Measurements from ENCODE around the gene TMEM242.

Gene TMEM242

GRCh38 chr6:157280157-157280556, 43.2 kb downstream of the TMEM242 start:
- in situ Hi-C loops (cut with MboI; ENCODE audit: low pct_unique_long_range_greater_than_20kb, low sequenced_read_pairs, unreplicated experiment), result no loop called here
- no peak for TF ChIP-seq CTCF (IDR thresholded peaks at IDR 0.05; ENCODE audit: extremely low read depth, insufficient read depth, missing control alignments)
- DNase-seq (ENCODE audit: low spot score), result no peak

GRCh38 chr6:157278171-157278570, 45.1 kb downstream of the TMEM242 start:
- in situ Hi-C loops (cut with MboI; ENCODE audit: low pct_unique_long_range_greater_than_20kb, low sequenced_read_pairs, unreplicated experiment), result no loop called here
- no peak for DNase-seq (ENCODE audit: low spot score)
- no peak for TF ChIP-seq CTCF (IDR thresholded peaks at IDR 0.05; ENCODE audit: extremely low read depth, insufficient read depth, missing control alignments)

- no peak for DNase-seq (ENCODE audit: low spot score)
- TF ChIP-seq CTCF (IDR thresholded peaks at IDR 0.05; ENCODE audit: extremely low read depth, insufficient read depth, missing control alignments), result no peak
- in situ Hi-C loops (cut with MboI; ENCODE audit: low pct_unique_long_range_greater_than_20kb, low sequenced_read_pairs, unreplicated experiment), result no loop called here
Measured at GRCh38 chr6:157276731-157277130, 46.6 kb downstream of the TMEM242 start.

GRCh38 chr6:157276134-157276532, 47.2 kb downstream of the TMEM242 start:
- DNase-seq (ENCODE audit: low spot score), result no peak
- no peak for TF ChIP-seq CTCF (IDR thresholded peaks at IDR 0.05; ENCODE audit: extremely low read depth, insufficient read depth, missing control alignments)
- in situ Hi-C loops (cut with MboI; ENCODE audit: low pct_unique_long_range_greater_than_20kb, low sequenced_read_pairs, unreplicated experiment), result no loop called here

GRCh38 chr6:157274471-157275226, 48.7 kb downstream of the TMEM242 start:
- in situ Hi-C loops (cut with MboI; ENCODE audit: low pct_unique_long_range_greater_than_20kb, low sequenced_read_pairs, unreplicated experiment), result no loop called here
- peak; percentile 97 for DNase-seq (ENCODE audit: low spot score)

GRCh38 chr6:157273756-157274470, 49.4 kb downstream of the TMEM242 start:
- in situ Hi-C loops (cut with MboI; ENCODE audit: low pct_unique_long_range_greater_than_20kb, low sequenced_read_pairs, unreplicated experiment), result no loop called here
- peak; percentile 85 for DNase-seq (ENCODE audit: low spot score)
- TF ChIP-seq CTCF (IDR thresholded peaks at IDR 0.05; ENCODE audit: extremely low read depth, insufficient read depth, missing control alignments), result no peak

More at GRCh38 chr6:157274471-157275226, 48.7 kb downstream of the TMEM242 start:
- peak; percentile 97 for TF ChIP-seq CTCF (IDR thresholded peaks at IDR 0.05; ENCODE audit: extremely low read depth, insufficient read depth, missing control alignments)

Data from GM13977 (cell line).